Ovary (tissue), 9 donors: ENCODE results near the gene TULP4. TPM values are rescaled to one million over a fixed set of nuclear protein-coding genes. Genes with fewer than 3 reads are reported as not detected.

Experiments used
- DNase-seq, 5 donors: peaks; one replicate each; pipeline ENCODE4 v3.0.0-alpha.2; 2019 to 2020
- H3K27ac ChIP-seq, 2 donors: fragments of 200-600 bp; one replicate each; pipeline versions ENCODE4 v1.5.1 to v1.8.0; 2019 to 2022
- H3K27me3 ChIP-seq: fragments of 200-600 bp; one replicate; pipeline ENCODE4 v1.8.0; 2022
- H3K36me3 ChIP-seq: fragments of 200-600 bp; sonication (generic); one replicate; pipeline ENCODE4 v1.5.1; 2019
- H3K4me1 ChIP-seq: one replicate; pipeline ENCODE4 v1.8.1; 2013; ENCODE audit warnings: mild to moderate bottlenecking, moderate library complexity; ENCODE audit not compliant: insufficient read depth
- H3K4me3 ChIP-seq: fragments of 200-600 bp; sonication (generic); one replicate; pipeline ENCODE4 v1.5.1; 2017
- H3K9me3 ChIP-seq, 2 donors: fragments of 200-600 bp in 1 of 2; sonication (generic) in 1 of 2; one replicate each; pipeline versions ENCODE4 v1.5.1 to v1.8.1; 2013 to 2019; ENCODE audit warnings: mild to moderate bottlenecking in 1 of 2, moderate library complexity in 1 of 2
- CTCF ChIP-seq, 3 donors: fragments of 450-650 bp in 2 of 3; fragments of 200-600 bp in 1 of 3; IDR thresholded peaks; one replicate each; pipeline versions ENCODE4 v1.5.1 to v1.8.0; 2016 to 2022; ENCODE audit warnings: antibody characterized with exemption in 3 of 3, mild to moderate bottlenecking in 1 of 3
- EP300 ChIP-seq: sonication (generic); formaldehyde crosslinking; IDR thresholded peaks from one replicate; pipeline ENCODE4 v1.6.1; 2017; ENCODE audit warnings: antibody characterized with exemption
- POLR2A ChIP-seq: fragments of 450-650 bp; IDR thresholded peaks from one replicate; pipeline ENCODE4 v1.6.1; 2017; ENCODE audit warnings: antibody characterized with exemption, mild to moderate bottlenecking, moderate library complexity
- WGBS, 3 donors: extraction: QIAGEN DNeasy Blood & Tissue Kit in 1 of 3; methylation state at CpG; one replicate each; pipeline versions ENCODE4 v1.1.5 to v1.1.7; 2013 to 2017; 5-methylcytosine and 5-hydroxymethylcytosine counted together
- intact Hi-C, 4 donors: fragments of 100-400 bp; cut with DNase I; formaldehyde crosslinking; loops; one replicate each; pipeline versions ENCODE4 v1.11.0 to v1.15.1; 2022 to 2023
- polyA plus RNA-seq, 2 donors: library from polyadenylated mRNA; stranded (reverse); fragments of 200-250 nt in 1 of 2; fragments of 350-450 nt in 1 of 2; fragmentation: Illumina TruSeq in 1 of 2; extraction: RNeasy Lipid Tissue Mini Kit (QIAGEN cat#74804) in 1 of 2; gene quantifications; one replicate each; pipeline ENCODE4 v1.2.3, GENCODE V29; 2013 to 2014
- total RNA-seq, 7 donors: library from RNA; depleted of rRNA in 2 of 7; stranded (reverse); fragments of >200 nt in 2 of 7; fragmentation: NEBNext Ultra II Directional in 3 of 7; extraction: Animal tissue kit (Norgen Biotek cat#: 25700) in 3 of 7; gene quantifications; one replicate each; pipeline versions ENCODE4 v1.1.0 to v1.2.4, GENCODE V29; 2016 to 2023
- donor health status: DM: no; HTN: no; CAD: no; lungs with moderate emphysema.
- donor health status: DM: no; HTN: no; CAD: no.
- donor health status: Bipolar disorder and iron deficiency.
- donor health status: DM: yes; HTN: yes; CAD: no.
- donor health status: DM: no; HTN: no; CAD: no.
- donor health status: DM: yes; HTN: yes; CAD: no.

Gene TULP4
- total and polyA plus RNA-seq, 9 donors = 7.5 to 152 (median 92.6) TPM

GRCh38 chr6:158437571-158437970 is 125.3 kb downstream of the TULP4 start:
- Histone ChIP-seq H3K27ac (no peak overlapping the region), H3K4me1 (peaks cover 10% of the 10 kb centered on the region), H3K36me3 (no peaks in the 10 kb centered on the region), H3K27me3 (no peaks in the 10 kb centered on the region), H3K4me3 (no peak overlapping the region), H3K9me3 (no peaks in the 10 kb centered on the region)
- 85 to 88% (median 88%) methylated on average over 3 of the region's 3 CpGs for WGBS, 3 donors
- intact Hi-C loops = no loop called here
- DNase-seq = no peak
- TF ChIP-seq CTCF (IDR thresholded peaks at IDR 0.05) = no peak
- no peak for TF ChIP-seq EP300
- TF ChIP-seq POLR2A = no peak

DNA sequence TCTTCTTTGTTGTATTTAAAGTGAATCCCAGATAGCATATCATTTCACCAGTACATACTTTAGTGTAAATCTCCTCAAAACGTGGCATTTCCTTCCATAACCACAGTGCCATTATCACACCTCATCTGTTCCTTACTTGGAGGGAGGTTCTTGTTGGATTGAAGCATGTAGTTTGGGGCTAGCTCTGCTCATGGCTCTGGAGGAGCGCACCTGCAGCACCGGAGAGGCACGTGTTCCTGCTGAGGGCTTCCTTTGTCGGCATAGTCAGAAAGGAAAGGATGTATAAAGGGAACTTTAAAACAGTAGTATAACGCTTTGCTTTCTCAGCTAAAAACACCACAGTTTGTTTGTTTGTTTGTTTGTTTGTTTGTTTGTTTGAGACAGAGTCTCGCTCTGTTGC is 126.0 kb downstream of the TULP4 start:
- 88 to 94% (median 88%) methylated on average over 7 of the region's 7 CpGs for WGBS, 3 donors
- no peak for TF ChIP-seq POLR2A
- no peak for TF ChIP-seq CTCF (IDR thresholded peaks at IDR 0.05)
- TF ChIP-seq EP300 = no peak
- no peaks in the 10 kb centered on the region for H3K9me3 ChIP-seq
- DNase-seq = no peak
- H3K27me3 ChIP-seq = no peaks in the 10 kb centered on the region
- H3K4me1 ChIP-seq = peaks cover 10% of the 10 kb centered on the region
- no peak overlapping the region for H3K4me3 ChIP-seq
- H3K36me3 ChIP-seq = no peaks in the 10 kb centered on the region
- no peak overlapping the region for H3K27ac ChIP-seq
- intact Hi-C loops = no loop called here

DNA sequence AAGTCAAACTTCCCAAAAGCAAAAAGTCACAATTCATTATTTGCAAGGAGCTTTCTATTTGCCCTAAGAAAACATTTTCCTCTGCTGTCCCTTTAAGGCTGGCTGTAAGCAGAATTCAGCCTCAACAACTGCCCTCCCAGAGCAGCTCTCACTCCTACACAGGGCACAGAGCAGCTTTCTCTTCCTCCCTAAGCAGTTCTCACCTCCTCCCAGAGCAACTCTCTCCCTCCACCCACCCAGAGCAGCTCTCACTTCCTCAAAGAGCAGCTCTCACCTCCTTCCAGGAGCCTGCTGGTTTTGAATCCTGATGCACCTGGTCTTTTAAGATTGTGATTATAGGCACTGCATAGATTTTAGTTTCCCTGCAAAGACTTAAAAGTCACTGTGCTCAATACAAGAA is 127.0 kb downstream of the TULP4 start:
- no peaks in the 10 kb centered on the region for H3K9me3 ChIP-seq
- intact Hi-C loops = no loop called here
- peaks cover 10% of the 10 kb centered on the region for H3K4me1 ChIP-seq
- no peaks in the 10 kb centered on the region for H3K36me3 ChIP-seq
- no peak for TF ChIP-seq POLR2A
- no peak for TF ChIP-seq EP300
- TF ChIP-seq CTCF (IDR thresholded peaks at IDR 0.05) = no peak
- no peak for DNase-seq
- H3K27me3 ChIP-seq = no peaks in the 10 kb centered on the region
- no peak overlapping the region for H3K4me3 ChIP-seq
- H3K27ac ChIP-seq = no peak overlapping the region

DNA sequence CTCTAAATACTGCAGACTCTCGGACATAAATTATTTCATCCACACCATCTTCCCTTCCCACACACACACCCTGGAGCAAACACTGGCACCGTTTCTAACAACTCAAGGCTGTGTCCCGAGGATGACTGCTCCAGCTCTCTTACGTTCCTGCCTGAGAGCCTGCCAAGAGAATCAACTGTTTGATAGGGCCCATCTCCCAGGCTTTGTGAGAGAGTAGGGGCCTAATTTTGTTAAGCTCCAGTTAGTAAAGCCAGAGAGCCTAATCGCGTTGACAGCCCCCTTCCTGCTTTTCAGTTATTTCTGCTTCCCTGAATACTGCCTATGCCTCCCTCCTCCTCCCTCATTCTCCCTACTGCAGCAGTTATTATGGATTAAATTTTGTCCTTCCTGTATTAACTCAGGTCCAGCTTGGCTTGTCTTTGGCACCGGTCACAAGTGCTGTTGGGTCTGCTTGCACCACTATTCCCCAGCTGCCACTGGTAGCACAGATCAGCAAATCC is 129.5 kb downstream of the TULP4 start:
- DNase-seq = peak; percentile 58 to 76 (median 69)
- Histone ChIP-seq H3K4me3 (no peak overlapping the region), H3K27ac (peak overlapping the region in 1 of 2 donors; percentile 32), H3K9me3 (no peaks in the 10 kb centered on the region), H3K4me1 (peaks cover 10% of the 10 kb centered on the region), H3K27me3 (no peaks in the 10 kb centered on the region), H3K36me3 (no peaks in the 10 kb centered on the region)
- WGBS, 3 donors = 5 to 7% (median 6%) methylated on average over 7 of the region's 7 CpGs
- intact Hi-C loops = no loop called here
- TF ChIP-seq POLR2A (no peak), EP300 (no peak), CTCF (IDR thresholded peaks at IDR 0.05) (no peak)
